Pons (tissue), 1 donor: ENCODE measurements around the gene KIR2DL1.
"Not testable (repeated sequence)": the region's sequence is repeated elsewhere in the genome, so short reads cannot be mapped to it uniquely, and the experiment has no call there.

Experiments
- DNase-seq: peaks from one replicate; pipeline ENCODE4 v3.0.0-alpha.2; 2016; ENCODE audit warnings: low spot score

The KIR2DL1 gene

DNA sequence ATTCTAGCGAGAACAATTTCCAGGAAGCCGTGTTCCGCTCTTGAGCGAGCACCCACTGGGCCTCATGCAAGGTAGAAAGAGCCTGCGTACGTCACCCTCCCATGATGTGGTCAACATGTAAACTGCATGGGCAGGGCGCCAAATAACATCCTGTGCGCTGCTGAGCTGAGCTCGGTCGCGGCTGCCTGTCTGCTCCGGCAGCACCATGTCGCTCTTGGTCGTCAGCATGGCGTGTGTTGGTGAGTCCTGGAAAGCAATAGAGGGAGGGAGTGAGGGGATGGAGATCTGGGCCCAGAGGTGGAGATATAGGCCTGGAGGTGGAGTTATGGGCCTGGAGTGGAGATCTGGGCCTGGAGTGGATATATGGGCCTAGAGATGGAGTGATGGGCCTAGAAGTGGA lies at the start of gene KIR2DL1:
Gene KIR2DL1 (plus strand): TSS at position 148 of the 400 bp plus-strand sequence. CDS start 58 bp downstream, at position 206.
- not testable (repeated sequence) for DNase-seq

- no peak for DNase-seq
These were observed 45.5 kb upstream of the KIR2DL1 start, which contains the start of gene KIR3DL3 for GRCh38 chr19:54724142-54724541. Gene KIR3DL3, plus strand, starts transcription at chr19:54724442. Its CDS starts 55 bp downstream, at chr19:54724497.

DNA sequence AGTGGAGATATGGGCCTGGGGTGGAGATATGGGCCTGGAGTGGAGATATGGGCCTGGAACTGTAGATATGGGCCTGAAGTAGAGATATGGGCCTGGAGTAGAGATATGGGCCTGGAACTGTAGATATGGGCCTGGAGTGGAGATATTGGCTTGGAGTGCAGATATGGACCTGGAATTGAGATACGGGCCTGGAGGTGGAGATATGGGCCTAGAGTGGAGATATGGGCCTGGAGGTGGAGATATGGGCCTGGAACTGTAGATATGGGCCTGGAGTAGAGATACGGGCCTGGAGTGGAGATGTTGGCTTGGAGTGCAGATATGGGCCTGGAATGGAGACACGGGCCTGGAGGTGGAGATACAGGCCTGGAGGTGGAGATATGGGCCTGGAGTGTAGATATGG lies 44.9 kb upstream of the KIR2DL1 start:
- no peak for DNase-seq

DNA sequence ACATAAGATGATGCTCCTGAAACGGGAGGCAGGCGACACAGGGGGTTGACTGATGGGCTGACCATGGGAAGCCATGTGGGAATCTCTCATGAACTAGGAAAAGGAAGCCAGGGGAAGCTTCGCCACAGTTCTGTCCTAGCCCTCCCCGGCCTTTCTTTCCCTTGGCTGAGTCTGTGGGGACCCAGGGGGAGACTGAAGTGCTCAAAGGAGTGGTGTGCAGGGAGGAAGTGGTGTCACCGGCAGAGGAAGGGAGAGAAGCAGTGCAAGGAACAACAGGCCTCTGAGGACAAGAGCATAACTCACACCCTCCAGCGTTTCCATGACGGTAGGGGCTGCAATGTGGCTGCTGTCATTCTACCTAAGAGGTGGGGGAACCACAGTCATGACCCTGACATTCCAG lies 44.3 kb upstream of the KIR2DL1 start:
- DNase-seq: no peak

DNA sequence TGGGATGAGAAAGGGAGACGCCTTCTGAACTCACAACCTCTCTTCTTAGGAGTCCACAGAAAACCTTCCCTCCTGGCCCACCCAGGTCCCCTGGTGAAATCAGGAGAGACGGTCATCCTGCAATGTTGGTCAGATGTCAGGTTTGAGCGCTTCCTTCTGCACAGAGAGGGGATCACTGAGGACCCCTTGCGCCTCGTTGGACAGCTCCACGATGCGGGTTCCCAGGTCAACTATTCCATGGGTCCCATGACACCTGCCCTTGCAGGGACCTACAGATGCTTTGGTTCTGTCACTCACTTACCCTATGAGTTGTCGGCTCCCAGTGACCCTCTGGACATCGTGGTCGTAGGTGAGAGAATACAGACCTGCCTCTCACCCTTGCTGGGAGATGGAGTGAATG lies 42.0 kb upstream of the KIR2DL1 start:
- DNase-seq: no peak

- no peak for DNase-seq
These were observed 41.4 kb upstream of the KIR2DL1 start for GRCh38 chr19:54728167-54728566.

DNA sequence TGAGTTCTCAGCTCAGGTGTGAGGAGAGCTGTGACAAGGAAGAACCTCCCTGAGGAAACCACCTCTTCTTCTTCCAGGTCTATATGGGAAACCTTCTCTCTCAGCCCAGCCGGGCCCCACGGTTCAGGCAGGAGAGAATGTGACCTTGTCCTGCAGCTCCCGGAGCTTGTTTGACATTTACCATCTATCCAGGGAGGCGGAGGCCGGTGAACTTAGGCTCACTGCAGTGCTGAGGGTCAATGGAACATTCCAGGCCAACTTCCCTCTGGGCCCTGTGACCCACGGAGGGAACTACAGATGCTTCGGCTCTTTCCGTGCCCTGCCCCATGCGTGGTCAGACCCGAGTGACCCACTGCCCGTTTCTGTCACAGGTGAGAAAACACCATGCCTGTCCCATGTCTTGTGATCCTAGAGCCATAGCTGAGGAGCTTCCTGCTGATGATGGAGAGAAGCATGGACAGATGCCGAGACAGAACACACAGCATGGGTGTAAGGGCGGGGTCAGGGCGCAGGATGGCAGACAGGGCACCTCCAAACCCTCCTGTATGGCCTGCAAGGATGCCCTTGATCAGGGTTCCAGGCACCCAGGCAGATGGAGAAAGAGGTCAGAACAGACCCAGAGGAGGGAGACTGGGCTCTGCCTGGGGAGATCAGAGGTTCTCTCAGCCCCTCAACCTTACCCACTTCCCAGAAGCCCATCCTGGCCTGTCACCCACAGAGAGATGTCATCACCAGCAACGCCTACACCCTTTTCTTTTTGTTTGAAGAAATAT lies 40.0 kb upstream of the KIR2DL1 start:
- DNase-seq: no peak

- DNase-seq: no peak
These were observed 38.4 kb upstream of the KIR2DL1 start for GRCh38 chr19:54731191-54731590.

GRCh38 chr19:54738306-54738705 lies 31.3 kb upstream of the KIR2DL1 start, which contains the start of gene KIR2DL3:
Gene KIR2DL3, plus strand, starts transcription at chr19:54738513. Its CDS starts 33 bp downstream, at chr19:54738546.
- not testable (repeated sequence) for DNase-seq

DNA sequence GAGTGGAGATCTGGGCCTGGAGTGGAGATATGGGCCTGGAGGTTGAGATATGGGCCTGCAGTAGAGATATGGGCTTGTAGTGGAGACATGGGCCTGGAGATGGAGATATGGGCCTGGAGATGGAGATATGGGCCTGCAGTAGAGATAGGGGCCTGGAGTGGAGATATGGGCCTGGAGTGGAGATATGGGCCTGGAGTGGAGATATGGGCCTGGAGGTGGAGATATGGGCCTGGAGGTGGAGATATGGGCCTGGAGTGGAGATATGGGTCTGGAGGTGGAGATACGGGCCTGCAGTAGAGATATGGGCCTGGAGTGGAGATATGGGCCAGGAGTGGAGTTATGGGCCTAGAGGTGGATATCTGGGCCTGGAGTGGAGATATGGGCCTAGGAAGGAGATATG lies 30.9 kb upstream of the KIR2DL1 start:
- no peak for DNase-seq

- DNase-seq: no peak
These were observed 29.8 kb upstream of the KIR2DL1 start for GRCh38 chr19:54739587-54740497.

- DNase-seq: not testable (repeated sequence)
These were observed 27.6 kb upstream of the KIR2DL1 start for GRCh38 chr19:54741950-54742349.

DNA sequence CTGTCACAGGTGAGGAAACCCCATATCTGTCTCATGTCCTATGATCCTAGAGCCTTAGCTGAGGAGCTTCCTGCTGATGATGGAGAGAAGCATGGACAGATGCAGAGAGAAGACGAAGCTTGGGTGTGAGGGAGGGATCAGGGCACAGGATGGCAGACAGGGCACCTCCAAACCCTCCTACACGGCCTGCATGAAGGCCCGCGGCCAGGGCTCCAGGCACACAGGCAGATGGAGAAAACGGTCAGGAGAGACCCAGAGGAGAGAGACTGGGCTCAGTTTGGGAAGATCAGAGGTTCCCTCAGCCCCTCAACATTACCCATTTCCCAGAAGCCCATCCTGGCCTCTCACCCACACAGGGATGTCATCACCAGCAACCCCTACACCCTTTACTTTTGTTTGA lies 25.5 kb upstream of the KIR2DL1 start:
- DNase-seq: not testable (repeated sequence)

DNA sequence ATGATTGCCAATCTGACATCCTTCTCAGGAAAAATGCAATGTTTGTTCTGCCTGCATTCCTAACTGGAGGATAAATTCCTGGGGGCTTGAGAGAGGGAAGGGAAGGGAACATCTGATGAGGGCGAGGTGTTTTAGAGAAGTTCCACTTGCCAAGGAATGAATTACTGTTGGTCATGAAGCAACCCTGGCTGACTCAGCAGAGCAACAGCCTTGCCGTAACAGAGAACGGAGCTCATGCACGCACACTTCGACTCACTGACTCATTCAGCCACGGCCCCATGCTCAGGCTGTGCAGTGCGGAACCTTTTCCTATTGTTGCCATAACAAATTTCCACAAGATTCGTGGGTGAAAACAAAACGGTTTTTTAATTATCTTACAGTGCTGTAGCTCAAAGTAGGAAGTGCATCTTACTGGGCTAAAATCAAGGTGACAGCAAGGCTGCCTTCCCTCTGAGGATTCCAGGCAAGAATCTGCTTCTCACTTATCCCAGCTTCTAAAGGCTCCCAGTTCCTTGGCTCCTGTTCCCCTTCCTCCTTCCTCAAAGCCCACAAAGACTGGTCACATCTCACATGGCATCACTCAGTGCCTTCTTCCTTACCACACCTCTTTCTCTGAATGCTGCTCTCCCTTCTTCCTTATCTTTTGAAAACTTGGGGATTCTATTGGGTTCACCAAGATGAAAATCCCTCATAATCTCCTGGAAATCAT lies 21.8 kb upstream of the KIR2DL1 start:
- DNase-seq: not testable (repeated sequence)

DNA sequence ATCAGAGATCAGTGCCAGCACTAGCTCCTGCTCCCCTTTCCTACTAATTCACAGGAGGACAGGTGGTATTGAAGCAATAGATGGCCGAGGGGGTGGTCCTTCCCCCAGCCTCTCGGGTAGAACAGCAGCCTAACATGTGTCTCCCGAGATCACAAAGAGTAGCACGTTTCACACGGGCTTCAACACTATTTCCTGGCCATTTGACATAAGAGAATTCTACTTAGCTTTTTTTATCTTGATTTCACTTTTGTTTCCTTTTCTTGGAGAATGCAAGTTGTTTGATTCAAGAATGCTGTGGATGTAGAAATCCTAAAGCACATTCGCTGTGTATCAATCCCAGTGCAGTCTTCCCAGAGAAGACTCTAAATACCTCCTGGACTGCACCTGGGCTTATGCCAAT lies 19.3 kb upstream of the KIR2DL1 start:
- DNase-seq: not testable (repeated sequence)

- DNase-seq: not testable (repeated sequence)
These were observed 13.1 kb upstream of the KIR2DL1 start for GRCh38 chr19:54756204-54757110.

DNA sequence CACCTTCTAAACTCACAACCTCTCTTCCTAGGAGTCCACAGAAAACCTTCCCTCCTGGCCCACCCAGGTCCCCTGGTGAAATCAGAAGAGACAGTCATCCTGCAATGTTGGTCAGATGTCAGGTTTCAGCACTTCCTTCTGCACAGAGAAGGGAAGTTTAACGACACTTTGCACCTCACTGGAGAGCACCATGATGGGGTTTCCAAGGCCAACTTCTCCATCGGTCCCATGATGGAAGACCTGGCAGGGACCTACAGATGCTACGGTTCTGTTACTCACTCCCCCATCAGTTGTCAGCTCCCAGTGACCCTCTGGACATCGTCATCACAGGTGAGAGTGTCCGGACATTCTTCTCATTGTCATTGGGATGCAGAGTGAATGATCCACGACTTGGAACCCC lies 11.0 kb upstream of the KIR2DL1 start:
- DNase-seq: not testable (repeated sequence)

GRCh38 chr19:54764219-54764618 lies 5.4 kb upstream of the KIR2DL1 start:
- not testable (repeated sequence) for DNase-seq

- not testable (repeated sequence) for DNase-seq
These were observed 3.1 kb upstream of the KIR2DL1 start for GRCh38 chr19:54766464-54766863.

GRCh38 chr19:54770511-54770910 lies 918 bp downstream of the KIR2DL1 start:
- DNase-seq: not testable (repeated sequence)
